GM18505 (cell line): ENCODE data around the gene TNPO3.
A peak's percentile ranks its signal among the peaks of the same experiment; 100 is the strongest.

ENCODE experiments used
- ATAC-seq: cut with Tn5 transposase; IDR thresholded peaks from one replicate; pipeline ENCODE4 v1.9.1; 2021; ENCODE audit not compliant: unreplicated experiment
- POLR2A ChIP-seq: IDR thresholded peaks from 4 replicates; pipeline ENCODE4 v1.6.1; 2011; ENCODE audit warnings: borderline replicate concordance; ENCODE audit not compliant: insufficient read depth, insufficient read length; ENCODE audit errors: extremely low read depth

Gene TNPO3

GRCh38 chr7:128941323-128941890, 113.5 kb downstream of the TNPO3 start:
- ATAC-seq: no peak
- no peak for TF ChIP-seq POLR2A

- peak; percentile 54 for ATAC-seq
- no peak for TF ChIP-seq POLR2A
These were observed 114.2 kb downstream of the TNPO3 start for GRCh38 chr7:128940494-128941322.

GRCh38 chr7:128939861-128940410, 115.0 kb downstream of the TNPO3 start:
- ATAC-seq: no peak
- peak; percentile 50 for TF ChIP-seq POLR2A

- no peak for ATAC-seq
- TF ChIP-seq POLR2A: peak; percentile 22
These were observed 115.6 kb downstream of the TNPO3 start for GRCh38 chr7:128939075-128939860.

- ATAC-seq: no peak
- TF ChIP-seq POLR2A: peak; percentile 86
These were observed 116.3 kb downstream of the TNPO3 start for GRCh38 chr7:128938544-128939074.

GRCh38 chr7:128937647-128938543, 117.0 kb downstream of the TNPO3 start, which contains the start of gene IRF5:
Gene IRF5 (plus strand): TSS chr7:128937927. CDS start chr7:128942082, 4,155 bp downstream.
- TF ChIP-seq POLR2A: peak; percentile 83
- no peak for ATAC-seq

GRCh38 chr7:128937271-128937646, 117.7 kb downstream of the TNPO3 start:
- ATAC-seq: no peak
- no peak for TF ChIP-seq POLR2A

GRCh38 chr7:128936798-128937197, 118.1 kb downstream of the TNPO3 start:
- no peak for TF ChIP-seq POLR2A
- ATAC-seq: no peak

GRCh38 chr7:128935342-128935730, 119.6 kb downstream of the TNPO3 start:
- no peak for TF ChIP-seq POLR2A
- ATAC-seq: no peak

GRCh38 chr7:128934361-128935341, 120.3 kb downstream of the TNPO3 start:
- no peak for ATAC-seq
- TF ChIP-seq POLR2A: no peak
